Prostate gland (tissue), 2 donors: ENCODE data around the gene EXOC3L1.

Source experiments
- CTCF ChIP-seq, 4 experiments: fragments of 200-600 bp in 2 of 4; fragments of 450-650 bp in 2 of 4; sonication (generic) in 2 of 4; IDR thresholded peaks; 1 replicate in 3 of 4; 2 replicates in 1 of 4; pipeline ENCODE4 v1.5.1; 2016 to 2019; ENCODE audit warnings: antibody characterized with exemption in 4 of 4, mild to moderate bottlenecking in 2 of 4, moderate library complexity in 2 of 4
- POLR2A ChIP-seq: fragments of 450-650 bp; IDR thresholded peaks from one replicate; pipeline ENCODE4 v1.6.1; 2016; ENCODE audit warnings: antibody characterized with exemption, mild to moderate bottlenecking

GRCh38 chr16:67190448-67191399 is 788 bp upstream of the EXOC3L1 start:
- TF ChIP-seq POLR2A (no peak), CTCF (IDR thresholded peaks at IDR 0.05) (no peak)
